OCI-M2 (cell line): ENCODE data around the gene BCL11B.

ENCODE experiments used
- DNase-seq: peaks from one replicate; lab custom pipeline; 2025; ENCODE audit not compliant: unreplicated experiment; lab: John Stamatoyannopoulos, UW

The BCL11B gene

GRCh38 chr14:99268810-99269707 lies 2.9 kb downstream of the BCL11B start:
- no peak for DNase-seq

GRCh38 chr14:99267837-99268781 lies 3.9 kb downstream of the BCL11B start:
- DNase-seq, result no peak

GRCh38 chr14:99267381-99267780 lies 4.6 kb downstream of the BCL11B start:
- no peak for DNase-seq

- peak; percentile 51 for DNase-seq
Observed at GRCh38 chr14:99266181-99267178, 5.5 kb downstream of the BCL11B start.

- no peak for DNase-seq
Observed at GRCh38 chr14:99265571-99265970, 6.4 kb downstream of the BCL11B start.

GRCh38 chr14:99264691-99265450 lies 7.1 kb downstream of the BCL11B start:
- no peak for DNase-seq

- no peak for DNase-seq
Observed at GRCh38 chr14:99263564-99264330, 8.2 kb downstream of the BCL11B start.

- DNase-seq, result no peak
Observed at GRCh38 chr14:99262977-99263448, 9.0 kb downstream of the BCL11B start.

- DNase-seq, result no peak
Observed at GRCh38 chr14:99261912-99262787, 9.8 kb downstream of the BCL11B start.

- DNase-seq, result no peak
Observed at GRCh38 chr14:99260587-99261551, 11.1 kb downstream of the BCL11B start.

- no peak for DNase-seq
Observed at GRCh38 chr14:99260116-99260515, 11.9 kb downstream of the BCL11B start.

GRCh38 chr14:99258876-99259726 lies 12.9 kb downstream of the BCL11B start:
- DNase-seq, result no peak

- DNase-seq, result no peak
Observed at GRCh38 chr14:99258341-99258861, 13.6 kb downstream of the BCL11B start.

GRCh38 chr14:99257673-99258221 lies 14.2 kb downstream of the BCL11B start:
- DNase-seq, result no peak

GRCh38 chr14:99257122-99257672 lies 14.8 kb downstream of the BCL11B start:
- DNase-seq, result no peak
